ENCODE data around the gene TMEM8B.

Gene TMEM8B

GRCh38 chr9:35791297-35791921 lies 37.6 kb upstream of the TMEM8B start, which contains the start of gene NPR2:
Gene NPR2 (plus strand): TSS chr9:35791591. CDS start chr9:35792409, 818 bp downstream.
- no peak for TF ChIP-seq CTCF (conservative IDR thresholded peaks at IDR 0.05; ENCODE audit: low read length)
- peak within 1 kb of the TSS; percentile 74 for H3K4me3 ChIP-seq (ENCODE audit: low read length)
- DNase-seq (ENCODE audit: low read depth): peak; percentile 39

GRCh38 chr9:35792024-35792813 lies 36.8 kb upstream of the TMEM8B start:
- peak overlapping the region; percentile 74 for H3K4me3 ChIP-seq (ENCODE audit: low read length)
- TF ChIP-seq CTCF (conservative IDR thresholded peaks at IDR 0.05; ENCODE audit: low read length): no peak
- DNase-seq (ENCODE audit: low read depth): no peak

DNA sequence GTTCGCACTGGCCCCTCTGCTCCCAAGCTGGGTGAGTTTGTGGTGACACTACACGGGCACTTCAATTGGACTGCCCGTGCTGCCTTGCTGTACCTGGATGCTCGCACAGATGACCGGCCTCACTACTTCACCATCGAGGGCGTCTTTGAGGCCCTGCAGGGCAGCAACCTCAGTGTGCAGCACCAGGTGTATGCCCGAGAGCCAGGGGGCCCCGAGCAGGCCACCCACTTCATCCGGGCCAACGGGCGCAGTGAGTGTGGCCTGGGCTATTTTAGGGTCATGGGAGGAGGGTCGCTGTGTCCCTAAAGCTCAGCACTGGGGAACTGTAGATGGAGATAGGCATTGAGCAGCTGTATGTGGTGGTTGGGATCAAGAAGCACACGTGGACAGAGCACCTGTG lies 36.2 kb upstream of the TMEM8B start:
- no peak for TF ChIP-seq CTCF (conservative IDR thresholded peaks at IDR 0.05; ENCODE audit: low read length)
- no peak for DNase-seq (ENCODE audit: low read depth)
- H3K4me3 ChIP-seq (ENCODE audit: low read length): peak overlapping the region; percentile 74

DNA sequence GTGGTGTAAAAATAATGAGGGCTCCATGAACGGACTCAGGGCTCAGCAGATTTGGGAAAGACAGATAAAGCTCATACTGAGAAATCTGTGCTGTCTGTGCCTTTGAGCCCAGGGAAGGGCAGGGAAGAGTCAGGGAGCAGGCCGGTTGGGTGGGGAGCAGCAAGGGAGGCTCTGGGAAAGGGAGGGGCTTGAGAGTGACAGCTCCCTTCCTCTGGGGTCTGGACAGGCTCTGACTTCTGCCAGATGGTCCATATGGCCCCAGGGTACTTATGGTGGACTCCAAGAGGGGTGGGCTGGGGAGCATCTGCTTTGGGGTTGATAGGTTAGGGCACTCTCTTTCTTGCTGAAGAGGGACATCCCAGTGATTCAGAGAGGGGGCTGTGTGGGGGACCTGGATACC lies 35.6 kb upstream of the TMEM8B start:
- TF ChIP-seq CTCF (conservative IDR thresholded peaks at IDR 0.05; ENCODE audit: low read length): no peak
- DNase-seq (ENCODE audit: low read depth): no peak
- H3K4me3 ChIP-seq (ENCODE audit: low read length): peak overlapping the region; percentile 74

- no peak overlapping the region for H3K4me3 ChIP-seq (ENCODE audit: low read length)
- DNase-seq (ENCODE audit: low read depth): no peak
- no peak for TF ChIP-seq CTCF (conservative IDR thresholded peaks at IDR 0.05; ENCODE audit: low read length)
Measured at GRCh38 chr9:35795695-35796094, 33.3 kb upstream of the TMEM8B start.

DNA sequence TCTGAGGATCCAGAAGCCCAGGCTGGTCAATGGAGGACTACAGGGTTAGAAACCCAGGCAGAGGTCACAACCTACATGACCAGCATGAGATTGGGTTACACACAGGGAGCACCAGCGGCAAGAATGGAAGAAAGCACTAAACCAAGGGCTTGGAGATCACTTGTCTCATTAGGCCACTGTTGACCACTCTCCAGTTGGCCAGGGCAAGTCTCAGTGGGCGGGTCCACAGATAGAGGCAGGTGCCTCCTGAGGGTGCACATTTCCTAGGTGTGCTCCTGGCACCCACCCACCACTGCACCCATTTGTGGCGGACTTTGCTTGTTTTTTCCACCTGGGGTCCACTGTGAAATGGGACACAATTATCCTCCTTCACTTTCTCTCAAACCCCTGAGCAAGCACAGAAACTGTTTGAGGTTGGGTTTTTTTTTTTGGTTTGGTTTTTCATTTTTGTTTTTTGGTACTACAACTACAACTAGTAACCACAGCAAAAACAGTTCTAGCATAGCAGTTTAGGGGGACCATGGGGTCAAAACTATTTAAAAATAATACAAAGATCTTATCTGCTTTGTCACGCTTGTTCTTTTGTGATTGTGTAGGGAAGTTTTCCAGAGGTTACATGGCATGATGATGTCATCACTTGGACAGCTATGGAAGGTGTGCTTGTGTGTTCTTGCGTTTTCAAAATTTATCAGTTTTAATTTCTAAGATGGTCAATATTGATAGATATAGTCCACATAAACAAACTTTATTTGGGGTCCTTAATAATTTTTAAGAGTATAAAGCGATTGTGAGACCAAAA lies 31.5 kb upstream of the TMEM8B start:
- DNase-seq (ENCODE audit: low read depth): no peak
- TF ChIP-seq CTCF (conservative IDR thresholded peaks at IDR 0.05; ENCODE audit: low read length): no peak
- H3K4me3 ChIP-seq (ENCODE audit: low read length): no peak overlapping the region

All from AG10803 (cell line).